ENCODE results near the gene EPHB4. TPM values are rescaled to one million over a fixed set of nuclear protein-coding genes. Genes with fewer than 3 reads are reported as not detected.
A peak's percentile ranks its signal among the peaks of the same experiment; 100 is the strongest.

EPHB4 gene
- total RNA-seq, 1 experiment from 2014 or later: 120 TPM

- DNase-seq (ENCODE audit: low spot score) (peak; percentile 45), ATAC-seq (peak; percentile 60)
- peak overlapping the region; percentile 90 for H3K27ac Mint-ChIP-seq
- peaks cover 3% of the 10 kb centered on the region; the same call in 1 of the 2 replicates for H3K9me3 Mint-ChIP-seq
- ChIA-PET CTCF (interaction anchor here (0.6 to 5.4 kb wide), 11 partner anchors 13 to 490 kb away, joined by 3 to 58 read pairs (median 3); partner anchors contain the start of genes POP7 and SLC12A9), POLR2A (interaction anchor here (1.3 kb wide), 1 partner anchor 16 kb away, joined by 6 read pairs; no protein-coding TSS in a partner anchor)
- TF ChIP-seq ZNF512 (CRISPR knock-in tag; IDR thresholded peaks at IDR 0.05; ENCODE audit: borderline replicate concordance) (no peak), MYBL2 (CRISPR knock-in tag; IDR thresholded peaks at IDR 0.05) (no peak), KAT7 (CRISPR knock-in tag; IDR thresholded peaks at IDR 0.05; ENCODE audit: borderline replicate concordance) (no peak), ARID4B (CRISPR knock-in tag; IDR thresholded peaks at IDR 0.05; ENCODE audit: borderline replicate concordance) (no peak), CREM (CRISPR knock-in tag; IDR thresholded peaks at IDR 0.05) (no peak), MLX (CRISPR knock-in tag; IDR thresholded peaks at IDR 0.05) (no peak), FOXP1 (CRISPR knock-in tag; IDR thresholded peaks at IDR 0.05; ENCODE audit: borderline replicate concordance) (no peak), SP1 (CRISPR knock-in tag; conservative IDR thresholded peaks at IDR 0.05) (no peak), RORB (CRISPR knock-in tag; IDR thresholded peaks at IDR 0.05) (no peak), PREB (CRISPR knock-in tag; IDR thresholded peaks at IDR 0.05; ENCODE audit: borderline replicate concordance) (no peak)
- H3K27me3 Mint-ChIP-seq (ENCODE audit: low read depth): peaks cover 5% of the 10 kb centered on the region; the same call in 1 of the 2 replicates
- no peaks in the 10 kb centered on the region for H3K36me3 Mint-ChIP-seq
- peak overlapping the region; percentile 46; the same call in 1 of the 2 replicates for H3K4me3 Mint-ChIP-seq
- peaks cover 18% of the 10 kb centered on the region for H3K4me1 Mint-ChIP-seq
These were observed 41.4 kb downstream of the EPHB4 start for GRCh38 chr7:100785878-100786277.

- DNase-seq (ENCODE audit: low spot score) (no peak), ATAC-seq (no peak)
- Mint-ChIP-seq H3K27ac (no peak overlapping the region), H3K9me3 (peaks cover 3% of the 10 kb centered on the region; the same call in 1 of the 2 replicates), H3K36me3 (no peaks in the 10 kb centered on the region), H3K4me1 (peaks cover 12% of the 10 kb centered on the region), H3K4me3 (no peak overlapping the region), H3K27me3 (ENCODE audit: low read depth) (peaks cover 5% of the 10 kb centered on the region; the same call in 1 of the 2 replicates)
- CTCF ChIA-PET: interaction anchor here (1.0 to 1.5 kb wide), 3 partner anchors 15 to 69 kb away, joined by 4 to 5 read pairs (median 5); partner anchors contain the start of gene SLC12A9
- TF ChIP-seq SOX15 (CRISPR knock-in tag; IDR thresholded peaks at IDR 0.05): no peak
- no peak for TF ChIP-seq USF2 (CRISPR knock-in tag; IDR thresholded peaks at IDR 0.05)
- TF ChIP-seq MAX (CRISPR knock-in tag; IDR thresholded peaks at IDR 0.05): no peak
- no peak for TF ChIP-seq SP1 (CRISPR knock-in tag; conservative IDR thresholded peaks at IDR 0.05)
- TF ChIP-seq FOXJ3 (CRISPR knock-in tag; IDR thresholded peaks at IDR 0.05; ENCODE audit: borderline replicate concordance): no peak
- no peak for TF ChIP-seq CBFB (CRISPR knock-in tag; IDR thresholded peaks at IDR 0.05; ENCODE audit: low read depth)
- no peak for TF ChIP-seq ZBTB43 (CRISPR knock-in tag; IDR thresholded peaks at IDR 0.05)
- no peak for TF ChIP-seq NFE2L1 (CRISPR knock-in tag; IDR thresholded peaks at IDR 0.05)
- TF ChIP-seq NR3C1 (CRISPR knock-in tag; conservative IDR thresholded peaks at IDR 0.05; ENCODE audit: low read depth): no peak
- no peak for TF ChIP-seq STAT6 (CRISPR knock-in tag; conservative IDR thresholded peaks at IDR 0.05; ENCODE audit: low read depth)
- no peak for TF ChIP-seq ZNF121 (CRISPR knock-in tag; IDR thresholded peaks at IDR 0.05)
- POLR2A ChIA-PET: no interaction called here
These were observed 43.5 kb downstream of the EPHB4 start for GRCh38 chr7:100783804-100784203.
